Measurements from ENCODE around the gene TNFRSF13B.

DNA sequence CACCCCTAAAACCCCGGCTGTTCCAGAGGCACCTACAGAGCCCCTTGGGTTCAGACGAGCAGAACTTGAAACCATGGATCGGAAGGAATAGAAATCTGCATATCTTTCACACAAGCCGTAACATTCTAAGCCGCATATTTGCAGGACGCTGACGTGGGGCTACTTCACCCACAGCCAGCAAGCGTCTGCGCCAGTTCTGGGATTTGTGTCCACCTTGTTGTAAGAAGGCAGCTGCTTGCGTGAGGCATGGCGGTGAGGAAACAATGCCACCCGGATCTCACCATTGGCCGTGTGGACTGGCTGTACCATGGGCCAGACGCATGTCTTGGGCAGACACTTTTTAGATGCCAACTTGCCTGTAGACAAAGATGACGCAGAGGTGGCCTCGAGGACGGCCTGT lies 34.5 kb downstream of the TNFRSF13B start:
- TF ChIP-seq, protein P1, sequence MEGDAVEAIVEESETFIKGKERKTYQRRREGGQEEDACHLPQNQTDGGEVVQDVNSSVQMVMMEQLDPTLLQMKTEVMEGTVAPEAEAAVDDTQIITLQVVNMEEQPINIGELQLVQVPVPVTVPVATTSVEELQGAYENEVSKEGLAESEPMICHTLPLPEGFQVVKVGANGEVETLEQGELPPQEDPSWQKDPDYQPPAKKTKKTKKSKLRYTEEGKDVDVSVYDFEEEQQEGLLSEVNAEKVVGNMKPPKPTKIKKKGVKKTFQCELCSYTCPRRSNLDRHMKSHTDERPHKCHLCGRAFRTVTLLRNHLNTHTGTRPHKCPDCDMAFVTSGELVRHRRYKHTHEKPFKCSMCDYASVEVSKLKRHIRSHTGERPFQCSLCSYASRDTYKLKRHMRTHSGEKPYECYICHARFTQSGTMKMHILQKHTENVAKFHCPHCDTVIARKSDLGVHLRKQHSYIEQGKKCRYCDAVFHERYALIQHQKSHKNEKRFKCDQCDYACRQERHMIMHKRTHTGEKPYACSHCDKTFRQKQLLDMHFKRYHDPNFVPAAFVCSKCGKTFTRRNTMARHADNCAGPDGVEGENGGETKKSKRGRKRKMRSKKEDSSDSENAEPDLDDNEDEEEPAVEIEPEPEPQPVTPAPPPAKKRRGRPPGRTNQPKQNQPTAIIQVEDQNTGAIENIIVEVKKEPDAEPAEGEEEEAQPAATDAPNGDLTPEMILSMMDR (IDR thresholded peaks at IDR 0.05): no peak
- TF ChIP-seq POLR2AphosphoS5 (IDR thresholded peaks at IDR 0.05): no peak
- TF ChIP-seq POLR2A (IDR thresholded peaks at IDR 0.05): no peak
